ENCODE results near the gene UVRAG. TPM values are rescaled to one million over a fixed set of nuclear protein-coding genes. Genes with fewer than 3 reads are reported as not detected.
"Not testable (repeated sequence)": the region's sequence is repeated elsewhere in the genome, so short reads cannot be mapped to it uniquely, and the experiment has no call there.

The UVRAG gene
- total RNA-seq, 1 donor from 2014 or later: 20.7 TPM

DNA sequence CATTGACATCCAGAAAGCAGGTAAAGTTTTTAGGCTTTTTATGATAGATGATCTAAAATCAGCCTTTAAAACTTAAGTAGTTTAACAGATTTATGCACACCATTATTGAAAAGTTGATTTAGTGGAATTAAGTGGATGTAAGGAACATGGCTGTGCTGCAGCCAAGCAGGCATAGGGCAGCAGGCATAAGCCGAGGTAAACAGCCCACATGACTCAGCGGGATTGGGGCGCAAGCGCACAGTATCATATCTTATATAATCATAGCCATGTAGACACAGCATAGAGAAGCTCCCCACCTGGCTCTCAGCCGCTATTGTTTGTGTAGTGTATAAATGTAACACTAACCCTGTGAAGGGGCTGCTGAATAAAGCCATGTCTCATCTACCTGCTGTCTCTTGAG is 233.8 kb downstream of the UVRAG start:
- H3K9me3 Mint-ChIP-seq: peaks cover 6% of the 10 kb centered on the region
- no peak overlapping the region for H3K27ac Mint-ChIP-seq
- H3K27me3 Mint-ChIP-seq: no peaks in the 10 kb centered on the region
- peaks cover 3% of the 10 kb centered on the region for H3K4me1 Mint-ChIP-seq (ENCODE audit: unreplicated experiment)
- DNase-seq (ENCODE audit: extremely low spot score, unreplicated experiment): no peak
- TF ChIP-seq CTCF (conservative IDR thresholded peaks at IDR 0.05): no peak
- no peak overlapping the region for H3K4me3 Mint-ChIP-seq
- H3K36me3 Mint-ChIP-seq: peaks cover 26% of the 10 kb centered on the region

DNA sequence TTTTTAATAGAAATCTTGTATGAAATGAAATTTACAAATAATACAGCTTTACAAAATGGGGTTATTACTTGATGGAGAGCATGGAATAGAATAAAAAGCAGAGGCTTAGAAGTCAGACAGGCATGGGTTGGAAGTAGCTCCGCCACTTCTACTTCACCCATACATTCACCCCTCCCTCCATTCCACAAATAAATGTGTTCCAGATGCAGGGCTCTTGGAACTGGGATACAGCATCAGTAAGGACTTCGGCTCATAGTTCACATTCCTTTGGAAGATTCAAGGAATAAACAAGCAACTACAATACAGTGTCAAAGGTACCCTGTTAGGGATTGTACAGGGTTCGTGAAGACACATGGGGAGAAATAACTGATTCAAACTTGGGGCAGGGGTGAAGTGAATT is 234.5 kb downstream of the UVRAG start:
- no peak overlapping the region for H3K27ac Mint-ChIP-seq

GRCh38 chr11:76051937-76052336 is 236.9 kb downstream of the UVRAG start:
- no peak overlapping the region for H3K27ac Mint-ChIP-seq

More for the DNA sequence above, 234.5 kb downstream of the UVRAG start:
- DNase-seq (ENCODE audit: extremely low spot score, unreplicated experiment): no peak
- H3K4me3 Mint-ChIP-seq: no peak overlapping the region
- no peak for TF ChIP-seq CTCF (conservative IDR thresholded peaks at IDR 0.05)
- peaks cover 6% of the 10 kb centered on the region for H3K9me3 Mint-ChIP-seq
- H3K27me3 Mint-ChIP-seq: no peaks in the 10 kb centered on the region
- H3K36me3 Mint-ChIP-seq: peaks cover 32% of the 10 kb centered on the region
- H3K4me1 Mint-ChIP-seq (ENCODE audit: unreplicated experiment): peaks cover 9% of the 10 kb centered on the region

DNA sequence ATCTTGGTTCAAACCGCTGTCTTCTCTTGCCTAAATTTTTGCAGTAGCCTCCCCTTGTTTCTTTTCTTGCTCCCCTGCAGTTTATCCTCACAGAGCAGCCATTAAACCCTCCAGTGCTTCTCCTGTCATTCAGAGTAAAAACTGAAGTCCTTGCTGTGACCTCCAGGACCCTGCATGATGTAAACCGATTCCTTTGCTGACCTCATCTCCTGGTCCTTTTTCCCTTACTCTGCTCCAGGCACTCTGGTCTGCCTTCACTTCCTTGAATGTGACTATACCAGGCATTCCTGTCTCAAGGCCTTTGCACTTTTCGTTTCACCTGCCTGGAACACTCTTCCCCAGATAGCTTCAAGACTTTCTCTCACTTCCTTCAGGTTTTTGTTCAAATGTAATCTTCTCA is 239.3 kb downstream of the UVRAG start:
- H3K36me3 Mint-ChIP-seq: peaks cover 32% of the 10 kb centered on the region
- no peak for TF ChIP-seq CTCF (conservative IDR thresholded peaks at IDR 0.05)
- H3K4me1 Mint-ChIP-seq (ENCODE audit: unreplicated experiment): peaks cover 8% of the 10 kb centered on the region
- H3K4me3 Mint-ChIP-seq: no peak overlapping the region
- H3K9me3 Mint-ChIP-seq: peaks cover 1% of the 10 kb centered on the region
- no peaks in the 10 kb centered on the region for H3K27me3 Mint-ChIP-seq
- no peak overlapping the region for H3K27ac Mint-ChIP-seq
- DNase-seq (ENCODE audit: extremely low spot score, unreplicated experiment): no peak

More at GRCh38 chr11:76051937-76052336, 236.9 kb downstream of the UVRAG start:
- Mint-ChIP-seq H3K4me3 (no peak overlapping the region), H3K9me3 (peaks cover 6% of the 10 kb centered on the region), H3K36me3 (peaks cover 34% of the 10 kb centered on the region), H3K4me1 (ENCODE audit: unreplicated experiment) (peaks cover 8% of the 10 kb centered on the region), H3K27me3 (no peaks in the 10 kb centered on the region)
- no peak for DNase-seq (ENCODE audit: extremely low spot score, unreplicated experiment)
- TF ChIP-seq CTCF (conservative IDR thresholded peaks at IDR 0.05): no peak

DNA sequence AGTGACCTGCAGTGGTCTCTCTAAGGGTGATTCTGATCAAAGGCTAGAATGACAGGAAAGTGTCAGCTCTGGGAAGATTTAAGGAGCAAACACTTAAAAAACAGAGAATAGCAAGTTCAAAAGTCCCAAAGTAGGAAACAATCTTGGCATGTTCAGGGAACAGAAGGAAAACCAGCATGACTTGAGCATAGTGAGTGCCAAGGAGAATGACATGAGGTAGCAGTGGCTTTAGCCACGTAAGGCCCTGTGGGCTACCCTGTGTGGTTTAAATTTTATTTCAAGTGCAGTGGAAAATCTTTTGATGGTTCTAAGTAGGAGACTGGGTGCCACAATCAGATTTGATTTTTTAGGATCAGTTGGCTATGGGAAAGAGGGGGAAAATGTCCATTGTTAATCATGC is 241.9 kb downstream of the UVRAG start:
- H3K27me3 Mint-ChIP-seq: no peaks in the 10 kb centered on the region
- H3K9me3 Mint-ChIP-seq: no peaks in the 10 kb centered on the region
- no peak for TF ChIP-seq CTCF (conservative IDR thresholded peaks at IDR 0.05)
- H3K4me1 Mint-ChIP-seq (ENCODE audit: unreplicated experiment): peaks cover 8% of the 10 kb centered on the region
- peaks cover 36% of the 10 kb centered on the region for H3K36me3 Mint-ChIP-seq
- no peak overlapping the region for H3K4me3 Mint-ChIP-seq
- no peak overlapping the region for H3K27ac Mint-ChIP-seq
- DNase-seq (ENCODE audit: extremely low spot score, unreplicated experiment): no peak

DNA sequence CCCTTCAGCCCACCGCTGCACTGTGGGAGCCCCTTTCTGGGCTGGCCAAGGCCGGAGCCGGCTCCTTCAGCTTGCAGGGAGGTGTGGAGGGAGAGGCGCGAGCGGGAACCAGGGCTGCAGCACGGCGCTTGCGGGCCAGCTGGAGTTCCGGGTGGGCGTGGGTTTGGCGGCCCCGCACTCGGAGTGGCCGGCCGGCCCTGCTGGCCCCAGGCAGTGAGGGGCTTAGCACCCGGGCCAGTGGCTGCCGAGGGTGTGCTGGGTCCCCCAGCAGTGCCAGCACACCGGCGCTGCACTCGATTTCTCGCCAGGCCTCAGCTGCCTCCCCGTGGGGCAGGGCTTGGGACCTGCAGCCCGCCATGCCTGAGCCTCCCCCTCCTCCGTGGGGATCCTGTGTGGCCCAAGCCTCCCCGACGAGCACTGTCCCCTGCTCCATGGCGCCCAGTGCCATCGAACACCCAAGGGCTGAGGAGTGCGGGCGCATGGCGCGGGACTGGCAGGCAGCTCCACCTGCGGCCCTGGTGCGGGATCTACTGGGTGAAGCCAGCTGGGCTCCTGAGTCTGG is 245.5 kb downstream of the UVRAG start:
- peaks cover 21% of the 10 kb centered on the region for H3K36me3 Mint-ChIP-seq
- H3K27me3 Mint-ChIP-seq; H3K27ac Mint-ChIP-seq; H3K4me1 Mint-ChIP-seq (ENCODE audit: unreplicated experiment); H3K4me3 Mint-ChIP-seq; DNase-seq (ENCODE audit: extremely low spot score, unreplicated experiment); H3K9me3 Mint-ChIP-seq: not testable (repeated sequence)
